HFF-Myc (cell line): ENCODE data around the gene RRP1B.
A peak's percentile ranks its signal among the peaks of the same experiment; 100 is the strongest.
"Not testable (repeated sequence)": the region's sequence is repeated elsewhere in the genome, so short reads cannot be mapped to it uniquely, and the experiment has no call there.

Experiments
- DNase-seq: peaks from one replicate; pipeline ENCODE4 v3.0.0-alpha.2; 2011; ENCODE audit warnings: low read depth; ENCODE audit errors: extremely low read depth
- H3K4me3 ChIP-seq: replicated peaks from 2 replicates; pipeline ENCODE4 v1.5.1; 2011; ENCODE audit warnings: low read depth, mild to moderate bottlenecking, control low read depth, low read length
- CTCF ChIP-seq: IDR thresholded peaks from 2 replicates; pipeline ENCODE4 v1.5.1; 2012; ENCODE audit warnings: mild to moderate bottlenecking, low read depth, low read length, control low read depth; ENCODE audit errors: missing control alignments

Gene RRP1B

GRCh38 chr21:43646550-43647260, 12.7 kb upstream of the RRP1B start:
- DNase-seq, result peak; percentile 75
- peak; percentile 96 for TF ChIP-seq CTCF
- no peak overlapping the region for H3K4me3 ChIP-seq

DNA sequence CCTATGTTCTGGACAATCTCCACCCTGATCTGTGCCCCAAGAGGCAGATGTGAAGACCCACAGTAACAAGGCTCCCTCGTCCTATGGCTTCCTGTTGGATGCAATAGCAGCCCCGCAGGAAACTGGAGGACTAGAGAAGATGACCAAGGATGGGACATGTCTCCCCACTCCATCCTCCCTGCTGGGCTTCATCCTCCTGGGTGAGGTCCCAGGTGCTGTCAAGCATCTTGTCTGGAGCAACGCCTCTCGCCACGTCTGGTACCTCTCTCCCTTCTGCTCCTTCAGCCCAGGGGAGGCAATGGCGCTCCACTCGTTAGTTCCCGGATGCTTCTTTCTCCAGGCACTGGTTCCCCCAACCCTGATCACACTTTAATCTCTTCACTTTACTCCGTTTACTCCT, 11.2 kb upstream of the RRP1B start:
- no peak for TF ChIP-seq CTCF
- H3K4me3 ChIP-seq, result no peak overlapping the region
- DNase-seq, result no peak

DNA sequence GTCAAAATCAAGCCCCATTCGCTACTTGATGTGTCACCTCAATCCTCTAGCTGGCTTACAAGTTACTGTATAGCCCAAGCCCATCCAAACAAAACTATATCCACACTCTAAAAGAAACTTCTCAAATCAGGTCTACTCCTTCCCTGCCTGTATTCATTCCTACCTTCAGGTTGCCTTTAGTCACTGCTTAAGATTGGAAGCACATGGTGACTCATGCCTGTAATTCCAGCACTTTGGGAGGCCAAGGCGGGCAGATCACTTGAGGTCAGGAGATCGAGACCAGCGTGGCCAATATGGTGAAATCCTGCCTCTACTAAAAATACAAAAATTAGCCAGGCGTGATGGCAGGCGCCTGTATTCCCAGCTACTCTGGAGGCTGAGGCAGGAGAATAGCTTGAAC, 7.4 kb upstream of the RRP1B start:
- not testable (repeated sequence) for H3K4me3 ChIP-seq, DNase-seq

DNA sequence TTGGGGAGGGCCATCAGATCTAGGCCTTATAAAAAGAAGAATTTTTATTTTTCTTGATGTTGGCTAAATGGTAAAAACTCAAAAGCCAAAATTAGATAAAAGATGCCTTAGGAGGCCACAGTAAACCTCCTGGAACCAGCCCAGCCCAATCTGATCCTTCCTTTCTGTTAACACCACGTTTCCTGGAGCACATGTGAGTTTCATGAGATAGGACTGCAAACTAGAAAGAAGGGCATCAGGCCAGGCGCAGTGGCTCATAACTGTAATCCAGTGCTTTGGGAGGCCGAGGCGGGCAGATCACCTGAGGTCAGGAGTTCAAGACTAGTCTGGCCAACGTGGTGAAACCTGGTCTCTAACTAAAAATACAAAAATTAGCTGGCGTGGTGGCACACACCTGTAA, 6.7 kb upstream of the RRP1B start:
- TF ChIP-seq CTCF, result no peak
- H3K4me3 ChIP-seq, result no peak overlapping the region
- no peak for DNase-seq

- H3K4me3 ChIP-seq, result no peak overlapping the region
- TF ChIP-seq CTCF, result no peak
- no peak for DNase-seq
Measured at GRCh38 chr21:43653626-43654025, 5.7 kb upstream of the RRP1B start.

DNA sequence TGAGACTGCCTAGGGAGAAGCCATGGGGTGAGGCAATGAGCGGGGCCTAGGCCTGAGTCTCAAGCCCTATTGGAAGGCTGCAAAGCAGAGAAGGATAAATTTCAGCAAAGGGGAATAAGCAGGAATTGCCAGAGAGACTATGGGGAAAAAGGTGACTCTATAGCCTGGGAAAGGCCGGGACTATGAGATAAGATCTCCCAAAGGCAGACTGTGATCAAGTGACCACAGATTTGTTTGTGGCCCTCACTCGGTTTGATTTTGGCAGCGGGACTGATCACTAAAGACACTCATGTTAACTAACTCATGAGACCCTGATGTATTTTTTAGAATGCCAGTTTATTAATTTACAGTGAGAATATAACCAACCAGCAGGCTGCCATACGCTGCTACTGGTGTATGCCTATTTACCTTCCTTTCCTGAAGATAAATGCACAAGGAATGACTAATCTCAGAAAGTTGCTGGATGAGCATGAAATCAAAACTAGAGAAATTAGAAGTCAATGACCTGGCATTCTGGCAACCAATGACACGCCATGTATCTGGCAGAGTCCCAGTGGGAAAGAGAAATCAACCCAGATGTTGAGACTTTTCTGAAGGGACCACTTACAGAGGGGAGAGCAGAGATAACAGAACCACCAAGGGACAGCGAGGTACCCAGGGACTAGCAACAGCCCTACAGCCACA, 4.4 kb upstream of the RRP1B start:
- no peak overlapping the region for H3K4me3 ChIP-seq
- TF ChIP-seq CTCF, result no peak
- DNase-seq, result peak; percentile 40

GRCh38 chr21:43657355-43658087, 1.8 kb upstream of the RRP1B start:
- no peak for DNase-seq
- no peak overlapping the region for H3K4me3 ChIP-seq
- TF ChIP-seq CTCF, result no peak
